Stomach smooth muscle (tissue), 2 donors: ENCODE results near the gene PTBP1.
"Not testable (repeated sequence)": the region's sequence is repeated elsewhere in the genome, so short reads cannot be mapped to it uniquely, and the experiment has no call there.

Experiments used
- H3K27ac ChIP-seq: one replicate; pipeline ENCODE4 v1.7.0; 2013; ENCODE audit warnings: mild to moderate bottlenecking, low read length, inconsistent platforms
- H3K27me3 ChIP-seq, 2 donors: one replicate each; pipeline ENCODE4 v1.7.0; 2013; ENCODE audit warnings: low read length in 2 of 2; ENCODE audit not compliant: insufficient read depth in 2 of 2, control insufficient read depth in 1 of 2
- H3K36me3 ChIP-seq, 2 donors: one replicate each; pipeline ENCODE4 v1.7.0; 2013; ENCODE audit warnings: low read length in 2 of 2; ENCODE audit not compliant: control insufficient read depth in 2 of 2, insufficient read depth in 2 of 2
- H3K4me1 ChIP-seq: one replicate; pipeline ENCODE4 v1.7.0; 2013; ENCODE audit warnings: low read length; ENCODE audit not compliant: control insufficient read depth, insufficient read depth
- H3K4me3 ChIP-seq, 2 donors: one replicate each; pipeline ENCODE4 v1.7.0; 2013; ENCODE audit warnings: low read length in 2 of 2
- H3K9ac ChIP-seq, 2 donors: one replicate each; pipeline ENCODE4 v1.7.0; 2013; ENCODE audit warnings: low read length in 2 of 2, mild to moderate bottlenecking in 1 of 2
- H3K9me3 ChIP-seq, 2 donors: one replicate each; pipeline ENCODE4 v1.7.0; 2013; ENCODE audit warnings: low read length in 2 of 2; ENCODE audit not compliant: control insufficient read depth in 2 of 2
- donor health status: healthy.
- donor health status: Pancreatic carcinoma.

PTBP1 gene

GRCh38 chr19:850221-850978, 53.1 kb downstream of the PTBP1 start:
- H3K27me3 ChIP-seq, result peaks cover 16 to 25% of the 10 kb centered on the region in 2 donors
- peak overlapping the region; percentile 67 for H3K27ac ChIP-seq
- H3K36me3 ChIP-seq, result no peaks in the 10 kb centered on the region
- peak overlapping the region; percentile 16 to 29 for H3K9ac ChIP-seq
- peak overlapping the region in 1 of 2 donors; percentile 57 for H3K4me3 ChIP-seq
- H3K9me3 ChIP-seq, result no peaks in the 10 kb centered on the region
- peaks cover 18% of the 10 kb centered on the region for H3K4me1 ChIP-seq

GRCh38 chr19:850979-851335, 53.7 kb downstream of the PTBP1 start:
- Histone ChIP-seq H3K9me3 (no peaks in the 10 kb centered on the region), H3K9ac (peak overlapping the region; percentile 16 to 29), H3K4me1 (peaks cover 18% of the 10 kb centered on the region), H3K36me3 (no peaks in the 10 kb centered on the region), H3K27ac (peak overlapping the region; percentile 67), H3K27me3 (peaks cover 16 to 22% of the 10 kb centered on the region in 2 donors), H3K4me3 (peak overlapping the region in 1 of 2 donors; percentile 57)

GRCh38 chr19:852136-853013, 55.1 kb downstream of the PTBP1 start, which contains the start of gene ELANE:
TSS of gene ELANE (plus strand) at chr19:852303. CDS start at chr19:852329, 26 bp downstream.
- Histone ChIP-seq H3K4me3 (peak within 1 kb of the TSS in 1 of 2 donors; percentile 57), H3K9me3 (no peaks in the 10 kb centered on the region), H3K27ac (peak within 1 kb of the TSS; percentile 67), H3K27me3 (peaks cover 8 to 16% of the 10 kb centered on the region in 2 donors), H3K4me1 (peaks cover 18% of the 10 kb centered on the region), H3K36me3 (no peaks in the 10 kb centered on the region), H3K9ac (no peak within 1 kb of the TSS)

GRCh38 chr19:853014-853585, 55.8 kb downstream of the PTBP1 start:
- H3K27me3 ChIP-seq, result peaks cover 8 to 16% of the 10 kb centered on the region in 2 donors
- no peak overlapping the region for H3K9ac ChIP-seq
- no peaks in the 10 kb centered on the region for H3K9me3 ChIP-seq
- no peak overlapping the region for H3K4me3 ChIP-seq
- peaks cover 12% of the 10 kb centered on the region for H3K4me1 ChIP-seq
- no peak overlapping the region for H3K27ac ChIP-seq
- no peaks in the 10 kb centered on the region for H3K36me3 ChIP-seq

GRCh38 chr19:853614-854220, 56.5 kb downstream of the PTBP1 start:
- H3K4me3 ChIP-seq, H3K9ac ChIP-seq, H3K27ac ChIP-seq, H3K36me3 ChIP-seq, H3K9me3 ChIP-seq: not testable (repeated sequence)
- H3K27me3 ChIP-seq, result peaks cover 15 to 16% of the 10 kb centered on the region in 2 donors
- peaks cover 12% of the 10 kb centered on the region for H3K4me1 ChIP-seq

GRCh38 chr19:854549-854948, 57.3 kb downstream of the PTBP1 start:
- Histone ChIP-seq H3K9me3 (no peaks in the 10 kb centered on the region), H3K4me3 (no peak overlapping the region), H3K9ac (no peak overlapping the region), H3K27me3 (peaks cover 21% of the 10 kb centered on the region in 2 donors), H3K27ac (no peak overlapping the region), H3K4me1 (peaks cover 16% of the 10 kb centered on the region), H3K36me3 (no peaks in the 10 kb centered on the region)

GRCh38 chr19:855142-855541, 57.9 kb downstream of the PTBP1 start:
- no peak overlapping the region for H3K4me3 ChIP-seq
- no peaks in the 10 kb centered on the region for H3K9me3 ChIP-seq
- H3K36me3 ChIP-seq, result no peaks in the 10 kb centered on the region
- peaks cover 22% of the 10 kb centered on the region for H3K4me1 ChIP-seq
- H3K27ac ChIP-seq, result no peak overlapping the region
- no peak overlapping the region for H3K9ac ChIP-seq
- peaks cover 25 to 26% of the 10 kb centered on the region in 2 donors for H3K27me3 ChIP-seq

- H3K4me1 ChIP-seq, result peaks cover 18% of the 10 kb centered on the region
- no peaks in the 10 kb centered on the region for H3K36me3 ChIP-seq
- no peak overlapping the region for H3K4me3 ChIP-seq
- no peak overlapping the region for H3K9ac ChIP-seq
- no peak overlapping the region for H3K27ac ChIP-seq
- no peaks in the 10 kb centered on the region for H3K9me3 ChIP-seq
- H3K27me3 ChIP-seq, result peaks cover 25 to 28% of the 10 kb centered on the region in 2 donors
Observed at GRCh38 chr19:855566-856120, 58.4 kb downstream of the PTBP1 start.

GRCh38 chr19:858284-858683, 61.0 kb downstream of the PTBP1 start:
- no peak overlapping the region for H3K27ac ChIP-seq
- H3K4me3 ChIP-seq, result no peak overlapping the region
- H3K4me1 ChIP-seq, result peaks cover 19% of the 10 kb centered on the region
- peaks cover 22 to 26% of the 10 kb centered on the region in 2 donors for H3K27me3 ChIP-seq
- no peaks in the 10 kb centered on the region for H3K36me3 ChIP-seq
- H3K9ac ChIP-seq, result no peak overlapping the region
- no peaks in the 10 kb centered on the region for H3K9me3 ChIP-seq
